ENCODE data around the gene MORN4.
"Not testable (repeated sequence)": the region's sequence is repeated elsewhere in the genome, so short reads cannot be mapped to it uniquely, and the experiment has no call there.

The MORN4 gene

GRCh38 chr10:97640868-97641811 is 7.8 kb upstream of the MORN4 start:
- DNase-seq (ENCODE audit: low spot score) = peak; percentile 16

- peak; percentile 99 for DNase-seq (ENCODE audit: low spot score)
Observed at GRCh38 chr10:97640174-97640867, 7.0 kb upstream of the MORN4 start, which contains the start of gene PI4K2A. TSS of gene PI4K2A (plus strand) at chr10:97640671. CDS start at chr10:97640743, 72 bp downstream.

GRCh38 chr10:97639090-97639489 is 5.8 kb upstream of the MORN4 start:
- not testable (repeated sequence) for DNase-seq (ENCODE audit: low spot score)

- no peak for DNase-seq (ENCODE audit: low spot score)
Observed at GRCh38 chr10:97635577-97635976, 2.3 kb upstream of the MORN4 start.

DNA sequence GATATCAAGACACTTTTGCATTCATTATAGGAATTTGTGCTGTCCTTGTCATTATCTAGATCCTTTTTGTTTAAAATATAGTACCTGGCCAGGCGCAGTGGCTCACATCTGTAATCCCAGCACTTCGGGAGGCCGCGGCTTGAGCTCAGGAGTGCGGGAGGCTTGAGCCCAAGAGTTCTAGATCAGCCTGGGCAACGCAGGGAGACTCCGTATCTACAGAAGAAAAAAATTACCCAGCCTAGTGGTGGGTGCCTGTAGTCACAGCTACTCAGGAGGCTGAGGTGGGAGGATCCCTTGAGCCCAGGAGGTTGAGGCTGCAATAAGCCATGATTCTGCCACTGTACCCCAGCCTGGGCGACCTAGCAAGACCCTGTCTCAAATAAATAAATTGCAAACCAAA is 621 bp upstream of the MORN4 start:
- DNase-seq (ENCODE audit: low spot score) = no peak

DNA sequence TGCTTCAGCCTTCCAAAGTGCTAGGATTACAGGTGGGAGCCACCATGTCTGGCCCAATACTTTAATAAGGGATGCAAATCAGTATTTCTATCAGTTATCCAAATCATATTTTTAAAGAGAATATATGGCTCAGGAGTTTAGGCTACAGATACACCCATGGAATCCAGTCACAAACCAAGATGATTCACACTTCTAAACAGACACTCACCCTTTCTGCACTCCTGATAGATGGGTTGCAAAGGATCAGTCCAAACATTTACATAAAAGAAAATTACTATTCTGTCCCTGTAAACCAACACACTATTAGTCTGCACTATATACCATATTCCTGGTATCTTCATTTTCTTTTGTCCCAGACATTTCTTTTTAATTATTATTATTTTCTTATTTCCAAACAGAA is 2.2 kb downstream of the MORN4 start:
- no peak for DNase-seq (ENCODE audit: low spot score)

GRCh38 chr10:97629289-97629688 is 4.0 kb downstream of the MORN4 start:
- DNase-seq (ENCODE audit: low spot score) = no peak

DNA sequence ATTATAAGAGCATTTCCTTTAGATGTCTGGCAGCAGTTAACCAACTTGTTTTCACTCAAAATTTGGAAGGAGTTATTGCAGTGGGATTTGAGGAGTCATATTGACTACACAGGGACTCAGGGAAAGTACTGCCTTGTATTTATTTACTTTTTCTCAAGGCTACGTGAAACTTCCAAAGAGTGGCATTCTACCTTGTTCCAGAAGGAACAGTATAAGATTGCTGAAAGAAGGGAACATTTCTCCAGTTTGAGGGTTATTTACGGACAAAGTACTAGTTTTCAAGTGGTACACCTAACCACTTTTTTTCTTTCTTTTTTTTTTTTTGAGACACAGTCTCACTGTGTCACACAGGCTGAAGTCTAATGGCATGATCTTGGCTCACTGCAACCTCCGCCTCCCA is 5.1 kb downstream of the MORN4 start:
- DNase-seq (ENCODE audit: low spot score) = no peak

DNA sequence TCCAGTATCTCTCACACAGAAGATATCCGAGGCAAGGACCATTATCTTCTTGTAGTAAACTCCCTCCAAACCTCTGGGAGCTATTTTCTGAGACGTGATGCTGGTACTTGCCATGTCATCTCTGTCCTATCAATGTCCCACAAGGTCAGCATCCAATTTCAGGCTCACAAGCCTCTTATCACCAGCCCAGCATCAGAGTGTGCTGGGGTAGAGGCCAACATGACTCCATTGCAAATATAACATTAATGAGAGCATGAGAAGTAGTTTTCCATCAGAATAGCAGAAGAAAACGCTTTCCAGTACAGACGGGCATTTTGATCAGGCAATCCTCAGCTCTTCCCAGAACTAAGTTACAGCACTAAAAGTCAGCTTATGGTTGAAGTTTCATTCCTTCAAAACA is 5.6 kb downstream of the MORN4 start:
- no peak for DNase-seq (ENCODE audit: low spot score)

- no peak for DNase-seq (ENCODE audit: low spot score)
Observed at GRCh38 chr10:97623277-97623676, 10.0 kb downstream of the MORN4 start.

- DNase-seq (ENCODE audit: low spot score) = no peak
Observed at GRCh38 chr10:97618733-97619132, 14.6 kb downstream of the MORN4 start.

- DNase-seq (ENCODE audit: low spot score) = no peak
Observed at GRCh38 chr10:97618285-97618684, 15.0 kb downstream of the MORN4 start.

- DNase-seq (ENCODE audit: low spot score) = peak; percentile 62
Observed at GRCh38 chr10:97612386-97612785, 20.9 kb downstream of the MORN4 start.

- DNase-seq (ENCODE audit: low spot score) = no peak
Observed at GRCh38 chr10:97611473-97611872, 21.8 kb downstream of the MORN4 start.

DNA sequence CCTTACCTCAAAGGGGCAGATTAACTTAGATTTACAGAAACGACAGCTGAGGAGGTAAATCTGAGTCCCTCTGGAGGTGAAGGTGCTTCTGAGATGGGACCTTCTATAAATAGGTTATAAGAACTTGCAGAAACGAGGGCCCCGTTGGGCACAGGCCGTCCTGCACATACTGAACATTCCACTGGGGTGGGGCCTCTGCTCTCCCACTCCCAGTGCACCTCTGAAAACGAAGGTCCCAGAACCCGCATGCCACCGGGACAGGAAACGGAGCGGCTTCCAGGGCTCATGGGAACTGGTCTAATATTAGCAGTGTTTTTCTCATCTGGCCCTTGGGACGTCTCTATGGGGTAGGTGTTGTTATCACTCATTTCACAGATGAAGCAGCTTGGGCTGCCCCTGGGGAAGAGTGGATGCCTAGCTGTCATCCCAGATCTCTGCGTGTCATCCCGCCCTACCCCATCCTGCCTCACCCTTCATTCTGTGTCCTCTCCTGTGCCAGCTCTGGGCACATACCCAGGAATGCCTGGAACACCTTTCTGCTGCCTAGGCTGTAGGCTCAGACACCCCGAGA is 24.2 kb downstream of the MORN4 start:
- DNase-seq (ENCODE audit: low spot score) = no peak

DNA sequence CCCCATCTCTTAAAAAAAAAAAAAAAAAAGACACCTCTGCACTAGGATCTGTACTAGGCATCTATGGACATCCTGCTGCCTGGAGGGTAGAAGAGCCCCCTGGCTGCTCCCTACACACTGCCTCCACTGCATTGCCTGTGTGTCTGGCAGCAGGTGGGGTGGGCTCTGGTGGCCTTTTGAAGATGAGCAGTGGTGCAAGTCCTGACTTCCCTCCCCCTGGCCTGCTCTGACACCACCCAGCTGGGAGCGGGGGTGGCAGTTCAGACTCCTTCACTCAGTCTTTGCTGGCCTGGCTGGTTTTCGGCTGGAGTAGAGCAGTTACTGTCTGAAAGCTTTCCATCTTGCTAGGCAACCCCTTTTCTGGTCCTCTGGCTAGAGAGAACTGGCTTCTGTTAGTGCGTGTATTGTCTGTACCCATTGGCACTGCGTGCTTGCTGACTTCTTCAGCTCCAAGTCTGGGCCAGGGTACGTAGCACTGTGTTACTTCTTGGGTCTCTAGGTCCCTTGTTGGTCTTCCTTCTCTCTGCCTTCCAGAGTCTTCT is 26.1 kb downstream of the MORN4 start:
- no peak for DNase-seq (ENCODE audit: low spot score)

- no peak for DNase-seq (ENCODE audit: low spot score)
Observed at GRCh38 chr10:97601268-97602215, 31.8 kb downstream of the MORN4 start.

GRCh38 chr10:97600616-97601015 is 32.7 kb downstream of the MORN4 start:
- no peak for DNase-seq (ENCODE audit: low spot score)

GRCh38 chr10:97599272-97599619 is 34.1 kb downstream of the MORN4 start:
- no peak for DNase-seq (ENCODE audit: low spot score)

- no peak for DNase-seq (ENCODE audit: low spot score)
Observed at GRCh38 chr10:97598407-97599271, 34.7 kb downstream of the MORN4 start.

DNA sequence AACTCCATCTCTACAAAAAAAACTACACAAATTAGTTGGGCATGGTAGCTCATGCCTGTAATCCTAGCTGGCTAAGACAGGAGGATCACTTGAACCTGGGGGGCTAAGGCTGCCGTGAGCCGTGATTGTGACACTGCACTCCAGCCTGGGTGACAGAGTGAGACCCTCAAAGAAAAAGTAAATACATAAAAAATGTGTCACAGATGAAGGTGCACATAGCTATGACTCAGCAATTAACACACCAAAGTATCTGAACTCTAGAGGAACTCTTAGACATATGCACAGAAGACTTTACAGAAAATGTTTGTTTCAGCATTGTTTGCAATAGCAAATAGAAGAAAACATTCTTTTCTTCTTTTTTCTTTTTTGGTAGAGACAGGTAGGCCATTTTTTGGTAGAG is 35.5 kb downstream of the MORN4 start:
- DNase-seq (ENCODE audit: low spot score) = peak; percentile 14
